HepG2 (cell line): Measurements from ENCODE around the gene CDH23. TPM values are rescaled to one million over a fixed set of nuclear protein-coding genes. Genes with fewer than 3 reads are reported as not detected.

ENCODE experiments used
- ATAC-seq: fragments of 200-7000 bp; cut with Tn5 transposase; 3 replicates; pipeline ENCODE4 v1.9.1; 2020; ENCODE audit warnings: mild to moderate bottlenecking, moderate library complexity
- BruUV-seq: library from RNA; stranded (reverse); fragments of 400-500 nt; replicated peaks from 2 replicates; lab custom pipeline; 2021; lab: Mats Ljungman, UMichigan
- CTCF ChIA-PET: fragments of 300-600 bp; formaldehyde crosslinking; extraction: SDS; loops from one replicate; lab custom pipeline; 2021; ENCODE audit warnings: low total read pairs, inconsistent platforms, low intra/inter-chr PET ratio; lab: Yijun Ruan, JAX
- POLR2A ChIA-PET: fragments of 350-600 bp; sonication (Branson Sonifier 250); formaldehyde crosslinking; loops from one replicate; lab custom pipeline; 2020; ENCODE audit warnings: antibody characterized with exemption, inconsistent platforms; lab: Yijun Ruan, JAX
- DNase-seq: peaks from one replicate; pipeline ENCODE4 v3.0.0-alpha.2; 2015; ENCODE audit warnings: low spot score
- FAIRE-seq: peaks from 3 replicates; lab custom pipeline; 2011; peaks lifted over from hg19 to GRCh38; lab: Jason Lieb, UNC
- H2AFZ ChIP-seq: one replicate; pipeline ENCODE4 v1.6.1; 2011; ENCODE audit warnings: low read length, inconsistent platforms
- H3K27ac ChIP-seq: fragments of 300-600 bp; 3 replicates; pipeline ENCODE4 v1.8.0; 2011; ENCODE audit warnings: mixed run types, mild to moderate bottlenecking, mixed read lengths, low read length, inconsistent platforms; ENCODE audit not compliant: insufficient read depth; ENCODE audit errors: extremely low read length
- H3K27me3 ChIP-seq, 2 experiments: fragments of 200-600 bp in 1 of 2; 2 replicates in 1 of 2; 3 replicates in 1 of 2; pipeline versions ENCODE4 v1.6.0 to v1.8.0; 2011; ENCODE audit warnings: low read length in 2 of 2, mild to moderate bottlenecking in 2 of 2, moderate library complexity in 2 of 2, inconsistent platforms in 1 of 2; ENCODE audit not compliant: insufficient read depth in 2 of 2, control insufficient read depth in 1 of 2
- H3K36me3 ChIP-seq, 2 experiments: fragments of 200-600 bp in 1 of 2; replicated peaks in 1 of 2; 2 replicates in 1 of 2; 3 replicates in 1 of 2; pipeline versions ENCODE4 v1.5.1 to v1.8.0; 2011; ENCODE audit warnings: low read length in 2 of 2, inconsistent platforms in 1 of 2; ENCODE audit not compliant: insufficient read depth in 2 of 2, control insufficient read depth in 1 of 2
- H3K4me1 ChIP-seq: 2 replicates; pipeline ENCODE4 v1.5.1; 2012; ENCODE audit warnings: low read length, inconsistent platforms; ENCODE audit not compliant: insufficient read depth
- H3K4me2 ChIP-seq: 2 replicates; pipeline ENCODE4 v1.6.0; 2011; ENCODE audit warnings: low read depth, low read length, inconsistent platforms
- H3K4me3 ChIP-seq, 3 experiments: fragments of 200-600 bp in 1 of 3; sonication (generic), shearing (Covaris generic) in 1 of 3; replicated peaks in 1 of 3; 2 replicates each; pipeline ENCODE4 v1.5.1; 2011 to 2016; ENCODE audit warnings: low read length in 3 of 3, inconsistent platforms in 2 of 3, low read depth in 2 of 3, mild to moderate bottlenecking in 2 of 3, control low read depth in 1 of 3, mixed read lengths in 1 of 3; ENCODE audit not compliant: insufficient read depth in 1 of 3
- H3K79me2 ChIP-seq: one replicate; pipeline ENCODE4 v1.6.1; 2011; ENCODE audit warnings: low read length, inconsistent platforms; ENCODE audit not compliant: insufficient read depth
- H3K9ac ChIP-seq: 2 replicates; pipeline ENCODE4 v1.6.0; 2011; ENCODE audit warnings: mild to moderate bottlenecking, low read depth, low read length, inconsistent platforms; ENCODE audit not compliant: insufficient read depth
- H3K9me3 ChIP-seq: 2 replicates; pipeline ENCODE4 v1.5.1; 2012; ENCODE audit warnings: mild to moderate bottlenecking, low read length
- H4K20me1 ChIP-seq: 2 replicates; pipeline ENCODE4 v1.6.0; 2011; ENCODE audit warnings: inconsistent platforms, mild to moderate bottlenecking, low read length, moderate library complexity; ENCODE audit not compliant: insufficient read depth
- CERS6 ChIP-seq: sonication (generic); formaldehyde crosslinking; IDR thresholded peaks from 2 replicates; pipeline ENCODE4 v1.5.0; 2020; ENCODE audit warnings: missing genetic modification reagents
- DRAP1 ChIP-seq: IDR thresholded peaks from 2 replicates; pipeline ENCODE4 v1.6.1; 2016; ENCODE audit warnings: missing genetic modification reagents, missing compliant biosample characterization
- KAT2B ChIP-seq: fragments of 150-350 bp; IDR thresholded peaks from 2 replicates; pipeline ENCODE4 v1.6.1; 2014; ENCODE audit warnings: low read depth, low read length, borderline replicate concordance
- NFYC ChIP-seq: IDR thresholded peaks from 2 replicates; pipeline ENCODE4 v1.6.1; 2016; ENCODE audit warnings: missing genetic modification reagents, missing compliant biosample characterization
- NPAS2 ChIP-seq: sonication (generic); formaldehyde crosslinking; IDR thresholded peaks from 2 replicates; pipeline ENCODE4 v1.8.0; 2022; ENCODE audit warnings: mild to moderate bottlenecking, missing genetic modification reagents, borderline replicate concordance
- REL ChIP-seq: sonication (generic); formaldehyde crosslinking; conservative IDR thresholded peaks from 2 replicates; pipeline ENCODE4 v1.8.0; 2022; ENCODE audit warnings: mild to moderate bottlenecking, missing genetic modification reagents, moderate library complexity
- U2AF1 ChIP-seq: fragments of 200-400 bp; formaldehyde crosslinking; optimal IDR thresholded peaks from 2 replicates; pipeline ENCODE3; 2017; ENCODE audit warnings: mild to moderate bottlenecking, low read depth, low read length
- ZFP41 ChIP-seq: sonication (generic); formaldehyde crosslinking; IDR thresholded peaks from 2 replicates; pipeline ENCODE4 v1.4.0; 2020; ENCODE audit warnings: mild to moderate bottlenecking, missing genetic modification reagents, borderline replicate concordance
- ZMYM4 ChIP-seq: sonication (generic); formaldehyde crosslinking; IDR thresholded peaks from 2 replicates; pipeline ENCODE4 v1.8.1; 2023; ENCODE audit warnings: mild to moderate bottlenecking, missing genetic modification reagents
- ZNF230 ChIP-seq: sonication (generic); formaldehyde crosslinking; IDR thresholded peaks from 2 replicates; pipeline ENCODE4 v1.4.0; 2020; ENCODE audit warnings: mild to moderate bottlenecking, missing genetic modification reagents
- ZNF3 ChIP-seq: IDR thresholded peaks from 2 replicates; pipeline ENCODE4 v1.7.0; 2017; ENCODE audit warnings: inconsistent platforms
- ZNF362 ChIP-seq: sonication (generic); formaldehyde crosslinking; IDR thresholded peaks from 2 replicates; pipeline ENCODE4 v1.4.0; 2020; ENCODE audit warnings: missing genetic modification reagents, mild to moderate bottlenecking, borderline replicate concordance
- ZNF446 ChIP-seq: sonication (generic); formaldehyde crosslinking; IDR thresholded peaks from 2 replicates; pipeline ENCODE4 v1.5.0; 2020; ENCODE audit warnings: mild to moderate bottlenecking, missing genetic modification reagents
- ZNF773 ChIP-seq: sonication (generic); formaldehyde crosslinking; IDR thresholded peaks from 2 replicates; pipeline ENCODE4 v1.4.0; 2020; ENCODE audit warnings: missing genetic modification reagents, borderline replicate concordance
- ZNF781 ChIP-seq: sonication (generic); formaldehyde crosslinking; IDR thresholded peaks from 2 replicates; pipeline ENCODE4 v1.5.1; 2020; ENCODE audit warnings: borderline replicate concordance, mild to moderate bottlenecking, missing genetic modification reagents; ENCODE audit errors: not compliant biosample characterization
- ZNF841 ChIP-seq: sonication (generic); formaldehyde crosslinking; IDR thresholded peaks from 2 replicates; pipeline ENCODE4 v1.8.1; 2023; ENCODE audit warnings: missing genetic modification reagents, borderline replicate concordance
- ZNF883 ChIP-seq: sonication (generic); formaldehyde crosslinking; IDR thresholded peaks from 2 replicates; pipeline ENCODE4 v1.5.1; 2020; ENCODE audit warnings: mild to moderate bottlenecking, missing genetic modification reagents; ENCODE audit errors: not compliant biosample characterization
- WGBS: methylation state at CpG from one replicate; pipeline ENCODE4 v1.1.6; 2017; ENCODE audit warnings: low lambda C conversion rate; 5-methylcytosine and 5-hydroxymethylcytosine counted together
- in situ Hi-C: cut with HindIII; loops from 2 replicates; pipeline ENCODE4 v1.10.0; 2017; ENCODE audit warnings: low pct_unique_long_range_greater_than_20kb; ENCODE audit not compliant: extremely low pct_ligation_motif_present
- intact Hi-C: fragments of 100-400 bp; cut with micrococcal nuclease; formaldehyde crosslinking; loops from one replicate; pipeline ENCODE4 v1.10.0; 2022; ENCODE audit not compliant: unreplicated experiment
- polyA plus RNA-seq, 8 experiments: library from polyadenylated mRNA; depleted of rRNA in 3 of 8; stranded (reverse) in 7 of 8; unstranded in 1 of 8; fragments of >200 nt; fragmentation: Illumina TruSeq in 4 of 8; extraction: Trizol in 4 of 8; gene quantifications; 2 replicates each; pipeline versions ENCODE4 v1.2.1 to v1.2.3, GENCODE V29; 2011 to 2016; ENCODE audit warnings: low read depth in 4 of 8, missing spikeins in 1 of 8, mixed read lengths in 1 of 8; ENCODE audit not compliant: insufficient read depth in 1 of 8
- total RNA-seq, 5 experiments: library from RNA; depleted of rRNA; stranded (reverse); fragments of >200 nt; fragmentation: Illumina TruSeq; extraction: Trizol; gene quantifications; 2 replicates each; pipeline ENCODE4 v1.2.3, GENCODE V29; 2016; ENCODE audit warnings: low read depth in 1 of 5

The CDH23 gene
- total and polyA plus RNA-seq, 2 of the 13 experiments (the other 11 are each of a cell fraction or from before 2014, with no cell fraction given): 0.13 TPM; not detected in 1

- H3K4me2 ChIP-seq: no peak overlapping the region
- H3K27me3 ChIP-seq: peaks cover 1 to 9% of the 10 kb centered on the region in 2 experiments; a peak in 2 of 5 replicates
- in situ Hi-C loops (no loop called here), intact Hi-C loops (no loop called here)
- H3K9me3 ChIP-seq: no peaks in the 10 kb centered on the region
- DNase-seq (no peak), FAIRE-seq (no peak), ATAC-seq (no peak)
- no peak for TF ChIP-seq ZNF3
- no peak for TF ChIP-seq ZFP41 (CRISPR knock-in tag)
- no peak for TF ChIP-seq REL
- TF ChIP-seq ZNF230: no peak
- TF ChIP-seq ZNF883: no peak
- no peak overlapping the region for H3K27ac ChIP-seq
- ChIA-PET POLR2A (no interaction called here), CTCF (no interaction called here)
- WGBS: 0% methylated on average over 1 of the region's 6 CpGs
- no peaks in the 10 kb centered on the region for H4K20me1 ChIP-seq
- H2AFZ ChIP-seq: no peak overlapping the region
- no TSS peak for BruUV-seq
- no peaks in the 10 kb centered on the region for H3K79me2 ChIP-seq
- H3K9ac ChIP-seq: no peak overlapping the region
- H3K4me1 ChIP-seq: peaks cover 7% of the 10 kb centered on the region
- H3K36me3 ChIP-seq: no peaks in the 10 kb centered on the region
- no peak overlapping the region for H3K4me3 ChIP-seq
These were observed 247.8 kb downstream of the CDH23 start for GRCh38 chr10:71644307-71645180.

GRCh38 chr10:71645185-71645584 is 248.5 kb downstream of the CDH23 start:
- BruUV-seq: no TSS peak
- Histone ChIP-seq H3K79me2 (no peaks in the 10 kb centered on the region), H3K9ac (no peak overlapping the region), H3K36me3 (no peaks in the 10 kb centered on the region), H3K27me3 (peaks cover 1 to 9% of the 10 kb centered on the region in 2 experiments; a peak in 2 of 5 replicates), H3K4me2 (no peak overlapping the region), H3K4me1 (peaks cover under 1% of the 10 kb centered on the region), H3K27ac (no peak overlapping the region), H2AFZ (no peak overlapping the region), H4K20me1 (no peaks in the 10 kb centered on the region), H3K4me3 (no peak overlapping the region), H3K9me3 (no peaks in the 10 kb centered on the region)
- ChIA-PET CTCF (no interaction called here), POLR2A (no interaction called here)
- DNase-seq (no peak), FAIRE-seq (no peak), ATAC-seq (no peak)
- intact Hi-C loops (no loop called here), in situ Hi-C loops (no loop called here)
- WGBS: 58% methylated on average over 5 of the region's 6 CpGs
- TF ChIP-seq DRAP1 (CRISPR knock-in tag) (no peak), ZNF773 (no peak), NPAS2 (no peak), ZNF362 (no peak), KAT2B (no peak), ZNF781 (CRISPR knock-in tag) (no peak), ZMYM4 (CRISPR knock-in tag) (no peak), ZNF841 (no peak), U2AF1 (no peak), ZNF446 (CRISPR knock-in tag) (no peak), NFYC (CRISPR knock-in tag) (no peak), CERS6 (no peak)
